AG09319 (cell line): ENCODE data around the gene ACOT6.
"Not testable (repeated sequence)": the region's sequence is repeated elsewhere in the genome, so short reads cannot be mapped to it uniquely, and the experiment has no call there.

ENCODE experiments used
- DNase-seq: peaks from one replicate; pipeline ENCODE4 v3.0.0-alpha.2; 2010; ENCODE audit warnings: low read depth; ENCODE audit errors: extremely low read depth
- CTCF ChIP-seq: IDR thresholded peaks from 2 replicates; pipeline ENCODE4 v1.5.1; 2011; ENCODE audit warnings: low read depth, mild to moderate bottlenecking, inconsistent platforms, low read length, moderate library complexity

ACOT6 gene

DNA sequence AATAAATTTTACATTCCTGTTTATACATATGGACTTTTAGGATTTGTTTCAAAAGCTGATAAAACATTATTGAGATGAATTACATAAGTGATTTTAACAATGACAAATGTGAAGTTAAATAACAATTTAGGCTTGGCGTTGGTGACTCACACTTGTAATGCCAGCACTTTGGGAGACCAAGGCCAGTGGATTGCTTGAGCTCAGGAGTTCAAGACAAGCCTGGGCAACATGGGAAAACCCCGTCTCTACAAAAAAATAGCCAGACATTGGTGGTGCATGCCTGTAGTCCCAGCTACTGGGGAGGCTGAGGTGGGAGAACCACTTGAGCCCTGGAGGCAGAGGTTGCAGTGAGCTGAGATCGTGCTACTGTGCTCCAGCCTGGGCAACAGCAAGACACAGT lies 35.9 kb upstream of the ACOT6 start:
- TF ChIP-seq CTCF: no peak
- DNase-seq: no peak

DNA sequence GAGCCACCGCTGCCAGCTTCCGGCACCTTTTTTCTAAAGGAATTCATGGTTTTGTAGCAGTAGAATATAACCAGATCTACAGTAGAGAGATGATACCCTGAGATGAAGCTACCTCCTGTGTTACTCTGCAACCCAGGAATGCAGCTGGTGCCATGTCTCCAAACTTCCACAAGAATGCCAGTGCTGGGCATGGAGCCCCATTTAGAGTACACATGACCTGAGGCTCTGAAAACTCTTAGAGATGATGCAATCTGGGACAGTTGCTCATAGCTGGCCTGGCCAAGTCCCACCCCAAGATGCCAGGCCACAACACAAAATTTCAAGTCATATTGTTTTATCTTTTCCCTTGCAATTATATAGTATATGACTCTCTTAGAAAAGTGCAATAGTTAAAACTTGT lies 35.1 kb upstream of the ACOT6 start:
- DNase-seq: not testable (repeated sequence)

GRCh38 chr14:73582102-73582979 lies 30.0 kb upstream of the ACOT6 start:
- DNase-seq: not testable (repeated sequence)

GRCh38 chr14:73588695-73589094 lies 23.6 kb upstream of the ACOT6 start:
- no peak for TF ChIP-seq CTCF

DNA sequence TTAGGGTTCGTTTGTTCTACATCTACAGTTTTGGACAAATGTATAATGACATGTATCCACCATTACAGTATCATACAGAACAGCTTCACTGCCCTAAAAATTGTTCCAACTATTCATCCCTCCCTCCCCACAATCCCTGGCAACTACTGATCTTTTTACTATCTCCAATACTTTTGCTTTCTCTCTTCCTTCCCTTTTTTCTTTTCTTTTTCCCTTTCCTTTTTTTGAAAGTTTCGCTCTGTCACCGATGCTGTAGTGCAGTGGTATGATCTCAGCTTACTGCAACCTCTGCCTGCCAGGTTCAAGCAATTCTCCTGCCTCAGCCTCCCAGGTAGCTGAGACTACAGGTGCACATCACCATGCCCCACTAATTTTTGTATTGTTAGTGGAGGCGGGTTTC lies 23.2 kb upstream of the ACOT6 start:
- no peak for TF ChIP-seq CTCF
- DNase-seq: no peak

More at GRCh38 chr14:73588695-73589094, 23.6 kb upstream of the ACOT6 start:
- DNase-seq: no peak

GRCh38 chr14:73590673-73591004 lies 21.7 kb upstream of the ACOT6 start:
- not testable (repeated sequence) for DNase-seq

DNA sequence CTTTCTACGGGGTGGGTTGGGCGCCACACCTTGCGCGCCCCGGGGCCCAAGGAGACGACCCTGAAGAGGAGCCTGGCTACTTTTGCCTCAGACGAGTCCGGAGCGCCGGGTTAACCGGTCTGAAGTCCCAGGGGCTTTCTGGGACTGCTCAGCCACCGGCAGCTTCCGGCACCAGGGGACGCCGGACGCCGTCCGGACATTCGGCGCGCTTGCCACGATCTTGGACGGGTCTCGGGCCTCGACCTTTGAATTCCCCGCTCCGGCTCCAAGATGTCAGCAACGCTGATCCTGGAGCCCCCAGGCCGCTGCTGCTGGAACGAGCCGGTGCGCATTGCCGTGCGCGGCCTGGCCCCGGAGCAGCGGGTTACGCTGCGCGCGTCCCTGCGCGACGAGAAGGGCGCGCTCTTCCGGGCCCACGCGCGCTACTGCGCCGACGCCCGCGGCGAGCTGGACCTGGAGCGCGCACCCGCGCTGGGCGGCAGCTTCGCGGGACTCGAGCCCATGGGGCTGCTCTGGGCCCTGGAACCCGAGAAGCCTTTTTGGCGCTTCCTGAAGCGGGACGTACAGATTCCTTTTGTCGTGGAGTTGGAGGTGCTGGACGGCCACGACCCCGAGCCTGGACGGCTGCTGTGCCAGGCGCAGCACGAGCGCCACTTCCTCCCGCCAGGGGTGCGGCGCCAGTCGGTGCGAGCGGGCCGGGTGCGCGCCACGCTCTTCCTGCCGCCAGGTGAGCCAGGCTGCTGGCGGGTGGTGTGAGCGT lies 20.4 kb upstream of the ACOT6 start, which contains the start of gene ACOT4:
Gene ACOT4, plus strand, starts transcription at position 184 of the 760 bp plus-strand sequence. Its CDS starts 87 bp downstream, at position 271.
- no peak; the same call in 1 of the 2 replicates for TF ChIP-seq CTCF
- no peak for DNase-seq

DNA sequence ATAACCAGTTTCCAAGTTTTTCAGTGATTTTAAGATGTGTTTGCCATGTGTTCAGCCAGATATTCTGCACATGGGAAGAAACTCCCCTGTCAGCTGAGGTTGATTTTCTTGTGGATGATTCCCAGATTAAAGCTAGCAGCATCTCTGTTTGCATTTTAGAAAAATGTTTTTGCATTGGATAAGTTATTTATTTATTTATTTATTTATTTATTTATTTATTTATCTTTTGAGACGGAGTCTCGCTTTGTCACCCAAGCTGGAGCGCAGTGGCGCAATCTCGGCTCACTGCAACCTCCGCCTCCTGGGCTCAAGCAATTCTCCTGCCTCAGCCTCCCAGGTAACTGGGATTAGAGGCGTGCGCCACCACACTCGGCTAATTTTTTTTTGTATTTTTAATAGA lies 17.8 kb upstream of the ACOT6 start:
- DNase-seq: no peak
- no peak for TF ChIP-seq CTCF
